Lower leg skin (tissue), 4 donors: ENCODE results near the gene ERC2. TPM values are rescaled to one million over a fixed set of nuclear protein-coding genes. Genes with fewer than 3 reads are reported as not detected.

ENCODE experiments used
- DNase-seq, 2 donors: peaks; one replicate each; pipeline ENCODE4 v3.0.0-alpha.2; 2019; ENCODE audit warnings: low spot score in 2 of 2
- H3K4me3 ChIP-seq: fragments of 200-600 bp; sonication (generic); 2 replicates; pipeline ENCODE4 v1.5.1; 2017; ENCODE audit warnings: mild to moderate bottlenecking, low read depth; ENCODE audit not compliant: poor library complexity, severe bottlenecking
- CTCF ChIP-seq, 3 donors: fragments of 450-650 bp; IDR thresholded peaks; one replicate each; pipeline ENCODE4 v1.5.1; 2016; ENCODE audit warnings: antibody characterized with exemption in 3 of 3, mild to moderate bottlenecking in 3 of 3, moderate library complexity in 2 of 3
- POLR2A ChIP-seq, 2 donors: fragments of 450-650 bp; IDR thresholded peaks; one replicate each; pipeline ENCODE4 v1.6.1; 2016 to 2017; ENCODE audit warnings: antibody characterized with exemption in 2 of 2, mild to moderate bottlenecking in 1 of 2, moderate library complexity in 1 of 2
- WGBS, 2 donors: methylation state at CpG; one replicate each; pipeline ENCODE4 v1.1.5; 2018; 5-methylcytosine and 5-hydroxymethylcytosine counted together
- intact Hi-C: fragments of 100-400 bp; cut with DNase I; formaldehyde crosslinking; loops from one replicate; pipeline ENCODE4 v1.15.0; 2023; ENCODE audit warnings: low total_unique reads
- total RNA-seq, 4 donors: library from RNA; depleted of rRNA; stranded (reverse); fragments of >200 nt; gene quantifications; one replicate each; pipeline ENCODE4 v1.1.0, GENCODE V29; 2016

The ERC2 gene
- total RNA-seq, 4 donors from 2014 or later = 0.23 to 1.3 (median 0.42) TPM; not detected in 1

GRCh38 chr3:56196700-56197099 lies 271.6 kb downstream of the ERC2 start:
- intact Hi-C loops = no loop called here
- H3K4me3 ChIP-seq = no peak overlapping the region
- WGBS, 2 donors = 48 to 52% methylated on average over 3 of the region's 3 CpGs
- TF ChIP-seq POLR2A (IDR thresholded peaks at IDR 0.05) (no peak), CTCF (IDR thresholded peaks at IDR 0.05) (no peak)
- DNase-seq = no peak

GRCh38 chr3:56193519-56193918 lies 274.7 kb downstream of the ERC2 start:
- H3K4me3 ChIP-seq = no peak overlapping the region
- no peak for DNase-seq
- WGBS, 2 donors = 88 to 90% methylated on average over 3 of the region's 3 CpGs
- TF ChIP-seq POLR2A (IDR thresholded peaks at IDR 0.05) = no peak
- no peak for TF ChIP-seq CTCF (IDR thresholded peaks at IDR 0.05)
- intact Hi-C loops = no loop called here

GRCh38 chr3:56192001-56192400 lies 276.3 kb downstream of the ERC2 start:
- DNase-seq = no peak
- intact Hi-C loops = no loop called here
- no peak overlapping the region for H3K4me3 ChIP-seq
- no peak for TF ChIP-seq POLR2A (IDR thresholded peaks at IDR 0.05)

DNA sequence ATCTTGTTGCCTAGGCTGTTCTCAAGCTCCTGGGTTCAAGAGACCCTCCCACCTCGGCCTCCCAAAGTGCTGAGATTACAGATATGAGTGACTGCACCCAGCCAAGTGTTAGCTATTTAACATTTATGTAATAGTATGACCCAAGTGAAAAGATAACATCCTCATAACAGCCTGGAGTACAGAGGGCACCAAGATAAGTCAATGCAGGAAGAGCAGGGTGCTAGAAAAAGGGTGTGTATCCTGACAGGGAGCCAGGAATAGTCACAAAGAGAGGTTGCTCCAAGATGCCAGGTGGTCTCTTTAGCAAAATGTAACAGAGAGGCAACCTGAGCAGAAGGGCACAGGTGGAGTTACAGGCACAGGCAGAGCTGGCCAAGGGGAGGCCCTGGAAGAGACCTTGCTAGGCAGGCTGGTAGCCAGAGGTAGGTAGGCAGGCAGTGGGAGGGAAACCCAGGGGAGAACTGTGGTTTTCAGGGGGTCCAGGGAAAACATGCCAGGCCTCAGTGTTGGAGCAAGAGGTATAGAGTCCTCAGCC lies 277.4 kb downstream of the ERC2 start:
- WGBS, 2 donors = 62 to 86% methylated on average over 1 of the region's 1 CpG
- H3K4me3 ChIP-seq = no peak overlapping the region
- DNase-seq = no peak
- no peak for TF ChIP-seq POLR2A (IDR thresholded peaks at IDR 0.05)
- no peak for TF ChIP-seq CTCF (IDR thresholded peaks at IDR 0.05)
- intact Hi-C loops = no loop called here

- no peak for TF ChIP-seq CTCF (IDR thresholded peaks at IDR 0.05)
- TF ChIP-seq POLR2A (IDR thresholded peaks at IDR 0.05) = no peak
- no peak for DNase-seq
- intact Hi-C loops = no loop called here
- H3K4me3 ChIP-seq = no peak overlapping the region
These were observed 278.1 kb downstream of the ERC2 start for GRCh38 chr3:56190130-56190529.

DNA sequence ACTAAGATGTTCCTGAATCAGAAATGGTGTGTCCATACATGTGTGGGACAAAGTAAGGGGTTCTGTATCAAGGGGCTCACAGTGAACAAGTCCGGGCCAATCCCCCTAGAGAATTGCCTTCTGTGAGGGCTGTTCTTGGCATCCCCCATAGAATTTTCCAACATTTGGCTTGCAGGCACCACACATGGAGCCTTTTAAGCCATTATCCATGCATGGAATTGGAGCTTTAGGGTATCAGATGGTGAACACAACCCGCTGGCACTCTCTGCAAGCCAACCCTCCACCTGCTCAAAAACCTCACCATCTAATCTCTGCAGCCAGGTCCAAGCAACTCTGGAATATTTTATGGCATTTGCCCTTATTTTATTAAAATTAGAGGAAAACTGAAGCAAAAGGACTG lies 278.7 kb downstream of the ERC2 start:
- intact Hi-C loops = no loop called here
- H3K4me3 ChIP-seq = no peak overlapping the region
- WGBS, 2 donors = 77 to 83% methylated on average over 2 of the region's 2 CpGs
- DNase-seq = no peak
- TF ChIP-seq CTCF (IDR thresholded peaks at IDR 0.05) (no peak), POLR2A (IDR thresholded peaks at IDR 0.05) (no peak)
